HL-60/S4 (cell line): ENCODE results near the gene SDHA.
"Not testable (repeated sequence)": the region's sequence is repeated elsewhere in the genome, so short reads cannot be mapped to it uniquely, and the experiment has no call there.

Source experiments
- in situ Hi-C: fragments of 300-500 bp; cut with MboI; formaldehyde crosslinking; loops from 2 replicates; pipeline ENCODE4 v1.14.3; 2022; ENCODE audit warnings: low sequenced_read_pairs

Gene SDHA

GRCh38 chr5:296954-297353, 78.8 kb downstream of the SDHA start:
- in situ Hi-C loops: not testable (repeated sequence)

- in situ Hi-C loops: not testable (repeated sequence)
Observed at GRCh38 chr5:297448-297847, 79.3 kb downstream of the SDHA start.

DNA sequence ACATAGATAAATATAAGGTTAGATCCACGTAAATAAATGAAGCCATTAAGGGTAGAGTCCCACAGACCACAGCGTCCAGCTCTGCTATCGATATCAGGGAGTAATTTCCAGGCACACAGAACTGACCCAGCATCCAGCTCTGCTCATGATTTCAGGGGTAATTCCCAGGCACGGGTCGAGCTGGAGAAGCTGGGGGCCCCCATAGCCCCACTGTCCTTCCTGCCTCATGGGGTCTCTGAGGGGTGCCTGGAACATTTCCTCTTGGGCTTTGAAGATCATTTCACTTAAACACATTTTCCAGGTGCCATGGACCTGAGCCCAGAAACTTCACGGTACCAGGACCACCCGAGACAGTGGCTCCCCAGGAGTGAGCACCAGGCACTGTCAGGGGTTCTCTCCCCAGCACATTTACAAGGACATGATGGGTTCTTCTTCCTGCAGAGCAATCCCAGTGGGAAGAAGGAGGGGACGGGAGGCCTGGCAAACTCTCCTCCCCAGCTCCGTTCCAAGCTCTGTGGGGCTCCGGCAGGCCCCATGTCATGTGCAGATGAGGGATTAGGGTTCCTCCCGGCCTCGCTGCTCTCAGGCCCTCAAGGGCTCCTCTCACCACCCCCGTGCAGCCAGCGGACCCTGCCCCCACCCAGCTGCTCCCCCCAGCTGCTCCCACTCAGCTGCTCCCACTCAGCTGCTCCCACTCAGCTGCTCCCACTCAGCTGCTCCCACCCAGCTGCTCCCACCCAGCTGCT, 80.0 kb downstream of the SDHA start:
- in situ Hi-C loops: not testable (repeated sequence)

- in situ Hi-C loops: no loop called here
Observed at GRCh38 chr5:298737-299125, 80.6 kb downstream of the SDHA start.

DNA sequence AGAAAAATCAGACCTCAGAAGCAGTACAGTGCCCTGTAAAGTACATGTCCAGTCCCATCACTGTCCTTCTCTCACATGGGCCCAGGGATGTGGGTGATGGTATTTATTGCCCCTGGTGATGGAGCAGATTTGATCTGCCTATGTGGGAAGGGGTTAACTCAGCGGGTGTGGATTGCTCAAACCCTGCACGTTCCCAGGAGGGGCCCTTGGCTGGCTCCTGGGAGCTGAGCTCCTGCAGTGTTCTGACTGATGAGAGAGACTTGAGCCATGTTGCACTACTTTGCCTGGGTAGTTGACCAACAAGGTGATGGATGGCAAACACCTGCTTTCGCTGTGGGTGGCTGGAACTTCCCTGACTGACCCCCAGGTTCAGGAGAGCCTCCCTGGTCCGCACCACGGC, 81.8 kb downstream of the SDHA start:
- in situ Hi-C loops: not testable (repeated sequence)

GRCh38 chr5:300691-301435, 82.7 kb downstream of the SDHA start:
- in situ Hi-C loops: not testable (repeated sequence)

- in situ Hi-C loops: not testable (repeated sequence)
Observed at GRCh38 chr5:302416-302815, 84.3 kb downstream of the SDHA start.

DNA sequence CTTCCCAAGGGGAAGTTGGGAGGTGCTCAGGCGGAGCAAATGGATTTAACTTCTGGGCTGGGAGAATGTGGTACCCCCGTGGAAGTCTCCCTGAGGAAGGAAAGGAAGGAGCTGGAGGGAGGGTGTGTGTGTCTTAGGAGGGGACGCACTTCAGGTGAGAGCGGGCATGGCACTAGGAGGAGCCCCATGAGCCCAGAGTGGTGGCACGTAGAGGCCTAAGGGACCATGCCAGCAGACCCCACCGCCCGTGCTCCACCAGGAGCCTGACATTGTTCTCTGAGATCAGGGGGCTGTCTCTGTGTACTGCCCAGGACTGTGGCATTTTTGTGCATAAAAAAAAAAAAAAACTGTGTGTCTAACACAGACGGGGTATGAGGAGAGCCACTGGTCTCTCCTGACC, 84.8 kb downstream of the SDHA start:
- in situ Hi-C loops: no loop called here

GRCh38 chr5:303741-304140, 85.6 kb downstream of the SDHA start:
- in situ Hi-C loops: not testable (repeated sequence)

DNA sequence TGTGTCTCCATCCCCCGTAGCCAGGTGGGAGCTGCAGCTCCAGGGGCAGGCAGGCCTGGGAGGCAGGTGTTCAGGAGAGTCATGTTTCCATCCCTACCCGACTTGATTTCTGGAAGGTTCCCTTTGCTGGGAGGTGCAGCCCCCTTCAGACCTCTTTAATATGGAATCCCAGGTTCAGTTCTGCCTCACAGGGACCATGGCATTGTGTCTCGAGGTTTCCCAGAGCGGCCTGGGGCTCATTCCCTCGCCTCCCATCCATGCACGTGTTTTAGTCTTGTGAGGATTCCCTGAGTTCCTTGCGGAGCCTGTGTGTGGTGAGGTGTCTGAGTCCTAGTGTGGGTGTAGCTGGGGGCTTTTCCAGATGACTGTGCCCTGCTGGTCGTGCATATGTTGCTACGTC, 86.9 kb downstream of the SDHA start:
- in situ Hi-C loops: no loop called here

- in situ Hi-C loops: no loop called here
Observed at GRCh38 chr5:305459-305858, 87.3 kb downstream of the SDHA start.

- in situ Hi-C loops: no loop called here
Observed at GRCh38 chr5:306011-306805, 88.1 kb downstream of the SDHA start.
